Measurements from ENCODE around the gene APP.

The APP gene

DNA sequence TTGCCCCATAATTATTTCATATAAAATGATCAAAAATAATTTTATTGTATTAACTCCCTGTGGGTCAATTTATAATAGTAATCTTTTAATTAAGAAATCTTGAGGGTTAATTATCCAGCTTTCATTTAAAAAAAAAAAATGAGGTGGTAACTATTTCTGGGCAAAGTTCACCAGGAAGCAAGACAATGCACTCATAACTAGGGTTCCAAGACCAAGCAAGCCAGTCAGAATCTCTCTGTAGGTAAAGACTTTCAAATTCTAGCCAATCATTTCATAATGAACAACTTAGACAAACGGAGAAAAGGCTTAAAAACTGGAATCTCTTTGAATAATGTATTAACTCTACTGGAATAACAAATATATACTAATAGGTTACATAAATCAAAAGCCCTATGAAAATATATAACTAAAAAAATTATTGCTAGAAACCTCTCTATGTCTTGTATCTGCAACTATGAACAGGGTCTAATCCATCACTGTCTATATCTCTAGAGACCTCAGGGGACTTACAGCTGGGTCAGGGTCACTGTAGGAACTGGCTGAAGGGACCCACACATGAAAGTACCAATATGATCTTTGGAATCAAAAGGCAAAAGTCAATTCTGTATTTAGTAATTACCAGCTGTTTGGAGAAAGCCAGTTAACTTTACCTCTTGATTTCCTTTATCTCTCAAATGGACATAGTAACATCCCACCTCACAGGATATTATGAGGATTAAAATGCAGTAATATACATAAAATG is 43.3 kb downstream of the APP start:
- no peak for DNase-seq (ENCODE audit: low read depth in 2 of 2)

DNA sequence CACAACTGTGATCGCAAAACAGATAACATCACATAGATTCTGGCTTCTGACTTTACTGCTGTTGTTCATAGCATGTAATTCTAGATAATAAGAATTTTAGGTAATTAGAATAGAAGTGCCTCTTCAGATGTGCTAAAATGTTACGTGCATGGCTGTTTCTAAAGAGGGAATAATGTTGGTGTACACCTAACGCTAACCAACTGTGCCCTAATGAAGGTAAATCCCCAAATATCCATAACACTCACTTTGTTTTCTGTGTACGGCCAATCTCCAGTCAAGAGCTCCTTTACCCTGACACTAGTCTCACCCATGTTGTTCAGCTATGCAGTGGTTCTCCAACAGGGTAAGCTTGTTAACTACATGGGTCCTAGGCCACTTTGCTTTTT is 44.4 kb downstream of the APP start:
- no peak for DNase-seq (ENCODE audit: low read depth in 2 of 2)

DNA sequence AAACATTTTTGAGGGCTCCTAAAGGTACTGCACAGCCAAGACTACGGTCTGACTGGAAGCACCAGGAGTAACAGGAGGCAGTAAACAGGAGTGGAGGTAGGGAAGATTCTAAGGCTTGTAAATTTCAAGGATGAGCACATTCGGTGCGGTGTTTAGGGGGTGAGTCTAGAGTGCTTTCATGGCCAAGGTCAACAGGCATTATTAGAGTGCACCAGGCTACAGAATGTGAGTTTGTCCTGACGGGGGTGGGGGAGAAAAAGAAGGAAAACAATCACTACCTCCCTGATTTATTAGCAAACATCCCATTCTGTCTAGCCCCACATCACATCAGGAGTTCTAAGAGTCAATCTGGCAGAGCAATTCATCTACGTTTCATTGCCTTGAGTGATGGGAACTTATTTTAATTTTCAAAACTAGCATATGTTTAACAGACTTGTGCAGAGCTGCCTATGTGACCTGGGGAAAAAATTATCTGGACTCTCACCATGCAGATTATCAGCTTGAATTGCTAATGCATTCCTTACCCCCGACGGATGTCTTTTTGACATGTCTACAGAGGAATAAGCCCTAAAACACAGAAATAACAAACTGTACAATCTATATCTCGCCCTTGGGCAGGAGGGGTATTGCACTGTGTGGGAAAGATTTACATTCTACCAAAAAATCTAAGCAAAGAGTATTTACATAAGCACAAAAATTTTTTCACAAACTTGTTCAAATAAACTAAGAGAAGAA is 45.0 kb downstream of the APP start:
- no peak for DNase-seq (ENCODE audit: low read depth in 2 of 2)

DNA sequence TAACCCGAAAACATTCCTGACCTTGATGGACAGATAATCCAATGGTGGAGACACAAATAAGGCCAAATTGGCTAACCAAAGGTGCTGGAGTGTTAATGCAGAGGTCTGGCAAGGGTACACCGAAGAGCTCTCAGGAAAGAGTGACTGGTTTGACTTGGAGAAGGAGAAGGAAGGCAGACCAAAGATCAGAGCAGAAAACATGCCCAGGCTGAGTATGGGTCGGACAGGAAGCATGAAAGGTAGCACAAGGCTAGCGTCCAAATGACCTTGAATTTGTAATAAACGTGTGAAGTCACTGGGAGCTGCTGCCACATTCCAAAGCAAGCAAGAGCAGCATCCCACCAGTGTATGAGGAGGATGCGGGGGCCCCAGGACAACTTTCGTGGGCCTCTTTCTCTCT is 45.7 kb downstream of the APP start:
- no peak for DNase-seq (ENCODE audit: low read depth in 2 of 2)

DNA sequence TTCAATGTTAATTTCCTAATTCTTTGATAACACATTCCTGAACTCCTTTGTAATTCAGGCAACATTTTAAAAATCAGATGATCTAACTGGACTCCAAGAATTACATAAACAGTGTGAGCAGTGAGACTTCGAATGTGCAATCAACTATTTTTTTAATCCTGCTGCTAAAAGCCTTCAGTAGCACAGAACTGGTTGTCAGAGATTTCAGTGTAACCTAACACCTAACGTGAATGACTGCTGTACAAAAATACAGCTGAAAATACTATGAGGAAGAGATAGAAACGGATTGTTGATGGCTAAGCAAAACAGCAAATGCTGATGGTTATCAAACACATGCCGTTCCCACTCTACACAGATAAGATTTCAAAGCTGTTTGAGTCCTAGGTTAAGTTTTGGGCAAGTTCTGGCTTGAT is 46.1 kb downstream of the APP start:
- no peak for DNase-seq (ENCODE audit: low read depth in 2 of 2)

DNA sequence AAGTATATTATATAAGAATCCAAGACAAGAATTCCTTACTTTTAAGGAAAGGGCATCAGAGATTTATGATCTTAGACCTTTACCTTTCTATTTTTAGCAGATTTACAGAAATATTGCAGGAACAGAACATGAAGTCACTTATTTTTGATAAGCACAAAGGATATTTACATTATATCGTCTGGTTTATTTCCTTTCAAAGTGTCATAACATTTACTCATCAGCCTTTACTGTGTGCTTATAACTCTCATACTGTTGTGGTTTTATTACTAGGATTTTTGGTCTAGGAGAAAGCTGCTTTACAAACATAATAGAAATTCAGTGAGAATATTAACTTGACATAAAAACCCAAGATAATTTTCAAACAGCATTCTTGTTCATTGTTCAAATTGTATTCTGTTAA is 47.6 kb downstream of the APP start:
- no peak for DNase-seq (ENCODE audit: low read depth in 2 of 2)

DNA sequence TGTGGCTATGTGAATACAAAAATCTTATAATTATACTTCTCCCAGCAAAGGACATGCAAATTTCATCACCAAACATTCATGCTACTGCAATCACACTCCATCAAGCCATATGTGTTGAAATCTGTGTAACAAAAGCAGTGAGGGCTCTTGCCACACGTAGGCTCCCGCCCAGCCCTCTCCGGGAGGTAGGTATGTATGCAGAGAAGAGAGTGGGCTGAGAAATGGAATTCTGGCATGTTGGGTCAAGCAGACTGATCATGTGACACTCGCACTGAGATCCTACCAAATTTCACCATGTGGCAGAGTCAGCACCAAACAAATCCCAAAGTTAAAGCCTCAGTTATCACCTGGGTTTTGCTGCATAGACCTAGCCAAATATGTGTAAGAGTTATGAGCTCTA is 49.7 kb downstream of the APP start:
- DNase-seq (ENCODE audit: low read depth in 2 of 2), result no peak

DNA sequence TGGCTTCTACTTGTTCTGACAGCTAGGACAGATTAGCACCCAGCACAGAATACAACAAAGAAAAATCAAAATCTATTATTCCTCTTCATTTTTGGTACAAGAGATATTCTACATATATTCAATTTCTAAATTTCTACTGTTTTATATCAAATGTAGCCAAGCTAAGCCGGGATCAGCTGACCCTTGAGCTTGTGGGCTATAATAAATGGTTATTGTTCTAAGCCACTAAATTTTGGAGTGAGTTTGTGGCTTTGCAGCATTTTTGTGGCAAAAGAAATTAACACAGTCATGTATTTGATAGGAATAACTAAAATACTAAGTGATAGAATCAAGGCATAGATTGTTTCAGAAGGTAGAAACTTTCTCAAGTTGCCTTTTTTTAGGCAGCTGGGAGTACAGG is 50.7 kb downstream of the APP start:
- DNase-seq (ENCODE audit: low read depth in 2 of 2), result no peak

DNA sequence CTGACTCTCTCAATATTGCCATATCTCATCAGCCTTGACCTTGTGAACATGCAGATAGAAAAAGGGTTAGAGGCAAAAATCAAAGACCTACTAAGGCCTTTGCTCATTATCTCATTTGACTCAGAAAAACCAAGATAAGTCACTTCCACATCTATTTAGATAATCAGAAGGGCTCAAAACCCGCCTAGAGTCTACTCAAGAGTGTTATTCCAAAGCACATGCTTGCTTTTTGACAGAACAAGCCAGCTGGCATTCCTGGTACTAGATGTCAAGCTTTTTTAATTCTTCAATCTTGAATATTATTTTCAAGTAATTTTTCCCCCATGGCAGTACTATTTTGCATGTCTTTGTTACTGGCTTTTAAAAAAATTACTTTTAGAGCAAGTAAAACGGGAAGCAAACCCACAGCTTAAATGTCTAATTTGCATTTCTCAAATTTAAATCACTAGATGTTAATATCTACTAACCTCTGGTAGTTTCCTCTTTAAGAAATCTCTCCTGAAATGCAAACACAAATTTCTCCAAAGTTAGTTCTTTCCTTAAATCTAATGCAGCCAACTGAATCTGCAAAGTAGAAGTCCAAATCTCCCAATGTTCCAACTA is 51.5 kb downstream of the APP start:
- DNase-seq (ENCODE audit: low read depth in 2 of 2), result no peak

DNA sequence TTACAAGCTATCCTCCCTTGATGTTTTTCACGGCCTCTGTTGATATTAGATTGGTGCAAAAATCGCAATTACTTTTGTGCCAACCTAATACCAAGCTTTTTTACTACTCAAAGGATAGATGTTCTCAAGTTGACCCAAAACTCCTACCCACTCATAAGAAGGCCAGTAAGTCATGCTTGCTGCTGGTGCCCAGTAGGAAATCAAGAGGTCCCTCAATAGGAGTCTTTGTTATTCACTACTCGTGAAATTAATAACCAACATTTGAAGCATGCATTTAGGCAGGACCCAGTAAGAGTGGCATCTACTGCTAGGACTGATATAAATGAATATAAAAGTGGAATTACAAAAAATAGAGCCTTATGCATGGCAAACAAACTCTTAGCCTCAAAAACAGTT is 52.6 kb downstream of the APP start:
- no peak for DNase-seq (ENCODE audit: low read depth in 2 of 2)

DNA sequence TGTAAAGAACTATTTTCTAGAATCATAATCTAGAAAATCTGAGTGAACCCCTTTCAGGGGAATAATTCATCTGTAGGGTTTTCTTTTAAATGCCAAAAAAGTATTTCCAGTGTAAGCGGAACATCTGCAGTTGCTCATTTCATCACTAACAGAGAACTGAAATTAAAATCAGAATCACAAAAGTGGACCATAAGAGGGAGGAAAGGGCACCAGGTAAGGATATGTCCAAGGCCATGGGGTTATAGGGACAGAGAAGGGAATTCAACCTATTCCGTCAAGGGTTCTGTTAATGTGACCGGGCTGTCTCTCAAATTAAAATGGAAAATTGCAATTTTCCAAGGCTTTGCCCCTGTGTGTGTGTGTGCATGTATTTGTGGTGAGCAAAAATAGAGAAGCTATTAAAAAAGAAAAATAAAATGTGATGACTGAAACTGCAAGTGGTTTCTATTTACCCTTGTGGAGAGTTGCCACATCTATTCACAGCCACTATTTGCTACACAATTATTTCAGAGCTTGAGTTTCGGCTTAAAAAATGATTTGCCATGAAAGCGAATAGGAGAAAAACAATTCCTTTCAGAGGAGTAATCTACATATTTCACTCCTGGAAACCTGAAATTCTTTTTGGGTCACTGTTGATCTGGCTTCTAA is 53.1 kb downstream of the APP start:
- DNase-seq (ENCODE audit: low read depth in 2 of 2), result no peak

DNA sequence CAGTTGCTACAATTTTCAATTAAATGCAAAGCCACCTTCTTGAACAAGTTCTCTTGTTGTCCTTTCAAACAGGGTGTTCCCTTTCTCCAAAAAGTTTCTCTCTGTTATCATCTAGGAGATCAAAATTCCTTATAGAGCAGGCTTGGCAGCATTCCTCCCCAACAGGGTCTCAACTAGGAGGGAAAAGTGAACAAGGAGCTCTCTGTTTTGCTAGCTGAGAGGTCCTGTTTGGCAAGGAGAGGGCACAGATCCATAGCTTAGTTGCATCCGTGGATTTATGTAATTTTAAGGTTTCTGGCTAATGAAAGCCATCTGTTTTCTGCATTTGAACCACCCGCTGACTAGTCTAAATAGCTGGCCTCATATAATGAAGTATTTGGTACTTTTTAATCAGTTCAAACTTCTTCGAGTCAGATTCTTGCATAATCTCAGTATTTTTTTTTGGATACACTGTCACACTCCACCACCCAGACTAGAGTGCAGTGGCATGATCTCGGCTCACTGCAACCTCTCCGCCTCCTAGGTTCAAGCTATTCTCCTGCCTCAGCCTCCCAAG is 54.0 kb downstream of the APP start:
- no peak for DNase-seq (ENCODE audit: low read depth in 2 of 2)

DNA sequence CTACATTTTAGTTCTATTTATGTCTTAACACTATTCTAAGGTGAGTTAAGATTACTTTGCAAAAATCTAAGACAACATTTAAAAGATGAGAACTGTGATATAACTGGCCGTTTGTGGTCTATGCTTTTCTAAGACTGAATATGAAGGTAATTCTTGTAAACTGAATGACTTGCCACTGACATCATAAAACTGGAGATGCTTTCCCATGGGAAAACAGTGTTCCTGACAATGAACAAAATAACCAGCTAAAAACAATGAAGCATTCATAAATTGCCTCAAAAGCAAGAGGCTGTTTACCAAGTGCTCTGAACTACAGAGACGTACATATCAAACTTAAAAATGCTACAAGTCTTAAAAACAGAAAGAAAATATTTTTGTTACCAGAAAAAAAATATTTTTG is 54.7 kb downstream of the APP start:
- no peak for DNase-seq (ENCODE audit: low read depth in 2 of 2)

DNA sequence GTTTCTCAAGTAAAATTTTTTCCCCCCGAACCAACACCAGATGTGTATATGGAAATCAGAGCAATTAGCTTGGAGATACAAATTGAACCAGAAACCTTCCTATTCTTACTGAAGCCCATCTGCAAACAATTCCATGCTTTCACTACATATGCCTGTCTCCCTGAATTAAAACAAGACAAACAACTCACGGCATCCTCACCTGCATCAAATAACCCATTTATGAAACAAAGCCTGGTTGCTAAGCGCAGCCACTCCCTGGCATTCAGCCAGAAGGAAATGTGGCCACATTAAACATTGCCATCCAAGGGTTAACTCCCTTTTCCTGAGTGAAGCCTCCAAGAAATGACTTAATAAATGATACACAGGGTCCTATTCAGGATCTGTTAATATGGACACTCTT is 55.3 kb downstream of the APP start:
- DNase-seq (ENCODE audit: low read depth in 2 of 2), result no peak

DNA sequence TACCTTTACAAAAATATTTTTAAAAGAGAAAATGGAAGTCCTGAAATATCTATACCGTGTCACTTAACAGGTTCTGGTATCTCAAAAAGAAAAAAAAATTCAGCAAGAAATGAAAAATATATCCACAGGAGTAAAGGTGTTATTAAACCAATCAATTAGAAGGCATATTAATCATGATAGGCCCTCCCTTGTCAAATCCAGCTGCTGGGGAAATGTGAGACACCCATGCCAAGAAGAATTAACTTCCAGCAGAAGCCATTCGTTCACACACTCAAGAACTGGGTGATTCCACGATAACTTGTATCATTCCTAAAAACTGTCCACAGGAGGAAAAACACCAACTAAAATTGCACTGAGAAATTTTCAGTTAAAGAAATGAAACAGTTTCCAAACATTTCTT is 57.6 kb downstream of the APP start:
- DNase-seq (ENCODE audit: low read depth in 2 of 2), result no peak

DNA sequence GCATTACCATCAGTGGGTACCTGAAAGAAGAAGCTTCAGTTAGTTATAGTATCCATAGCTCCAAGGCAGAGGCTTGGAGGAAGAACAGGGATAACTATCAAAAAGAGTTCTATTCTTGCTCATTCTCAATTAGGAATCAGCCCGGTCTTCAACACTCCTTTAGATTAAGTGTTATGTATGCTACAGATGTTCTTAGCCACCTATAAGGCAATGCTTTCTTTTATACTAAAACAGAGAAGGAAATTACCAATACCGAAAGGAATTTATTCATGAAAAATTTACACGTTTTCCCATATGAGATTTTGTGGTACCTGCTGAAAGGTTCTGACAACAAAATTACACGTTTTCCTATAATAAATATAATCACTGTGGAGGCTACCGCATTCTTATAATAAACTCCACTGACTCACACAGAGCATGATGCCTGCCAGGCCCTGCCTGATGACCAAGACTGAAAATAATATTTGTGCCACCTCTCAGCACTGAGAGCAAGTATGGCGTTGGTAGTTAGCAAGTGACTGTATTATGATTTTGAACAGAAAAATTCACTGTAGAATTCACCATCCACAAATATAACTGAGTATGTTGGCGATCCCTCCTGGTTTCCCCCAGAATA is 58.3 kb downstream of the APP start:
- DNase-seq (ENCODE audit: low read depth in 2 of 2), result no peak

DNA sequence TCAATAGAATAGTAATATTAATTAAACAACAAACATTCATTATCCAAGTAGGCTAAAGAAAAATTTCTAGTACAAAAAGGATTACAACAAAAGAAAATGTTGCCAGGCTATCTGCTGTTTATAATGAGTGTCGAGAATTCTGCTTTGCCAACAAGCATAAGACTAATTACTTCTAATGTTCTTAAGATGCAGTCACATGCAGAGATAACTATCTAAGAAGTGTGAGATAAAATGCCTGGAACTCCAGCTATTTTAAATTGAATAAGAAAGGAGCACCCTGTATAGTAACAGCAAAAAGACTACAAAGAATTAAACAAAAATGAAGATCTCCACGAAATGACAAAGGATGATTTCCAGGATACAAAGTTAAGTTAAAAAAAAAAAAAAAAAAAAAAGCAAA is 59.9 kb downstream of the APP start:
- no peak for DNase-seq (ENCODE audit: low read depth in 2 of 2)

DNA sequence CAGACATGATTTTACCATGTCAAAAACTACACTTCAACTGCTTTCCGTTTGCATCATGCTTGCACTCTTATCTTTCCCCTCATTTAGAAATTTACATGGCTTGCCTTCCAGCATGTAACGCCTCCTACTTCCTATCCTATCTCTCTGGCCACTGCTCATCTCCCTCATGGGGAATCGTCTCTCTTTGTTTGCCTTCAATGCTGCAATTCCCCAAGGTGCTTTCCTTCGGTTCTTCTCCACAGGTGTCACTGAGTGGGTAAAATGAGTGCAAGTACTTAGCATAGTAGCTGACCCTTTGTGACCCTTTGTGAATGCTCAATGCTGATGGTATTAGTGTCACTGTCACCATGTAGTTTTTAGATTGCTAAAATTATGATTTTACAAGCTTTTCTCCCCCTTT is 63.1 kb downstream of the APP start:
- no peak for DNase-seq (ENCODE audit: low read depth in 2 of 2)

DNA sequence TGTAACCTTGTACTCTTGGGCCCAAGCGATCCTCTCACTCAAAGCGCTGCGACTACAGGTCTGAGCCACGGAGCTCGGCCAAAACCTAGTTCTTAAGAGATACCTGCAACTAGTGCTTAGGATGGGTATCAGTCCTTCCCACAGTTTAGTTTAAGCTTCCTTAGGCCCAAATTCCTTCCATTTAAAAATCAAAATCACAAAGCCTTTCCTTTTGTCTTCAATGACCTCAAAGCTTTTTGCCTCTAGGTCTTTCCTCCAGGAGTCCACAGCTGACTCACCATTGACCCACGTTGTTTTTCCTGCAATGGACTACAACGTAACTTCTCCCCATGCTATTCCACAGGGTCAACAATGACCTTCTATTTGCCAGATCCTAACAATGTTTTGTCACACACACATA is 64.0 kb downstream of the APP start:
- no peak for DNase-seq (ENCODE audit: low read depth in 2 of 2)

DNA sequence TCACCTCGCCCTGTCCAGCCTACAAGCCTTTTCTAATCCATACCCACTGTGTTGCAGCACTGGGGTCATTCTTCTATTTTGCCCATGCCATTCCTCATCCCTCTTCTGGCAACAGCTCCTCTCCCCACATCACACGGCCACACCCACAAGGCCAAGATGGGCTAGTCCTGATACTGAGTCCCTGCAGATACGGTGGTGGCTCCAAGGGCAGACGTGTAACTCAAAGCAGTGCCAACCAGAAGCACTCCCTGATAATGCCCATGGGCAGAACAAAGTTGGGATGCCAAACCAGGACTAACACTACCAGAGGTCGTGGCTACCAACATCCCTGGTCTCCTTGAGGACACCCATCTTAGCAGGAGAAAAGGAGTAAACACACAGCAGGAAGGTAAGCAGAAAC is 64.8 kb downstream of the APP start:
- DNase-seq (ENCODE audit: low read depth in 2 of 2), result no peak

DNA sequence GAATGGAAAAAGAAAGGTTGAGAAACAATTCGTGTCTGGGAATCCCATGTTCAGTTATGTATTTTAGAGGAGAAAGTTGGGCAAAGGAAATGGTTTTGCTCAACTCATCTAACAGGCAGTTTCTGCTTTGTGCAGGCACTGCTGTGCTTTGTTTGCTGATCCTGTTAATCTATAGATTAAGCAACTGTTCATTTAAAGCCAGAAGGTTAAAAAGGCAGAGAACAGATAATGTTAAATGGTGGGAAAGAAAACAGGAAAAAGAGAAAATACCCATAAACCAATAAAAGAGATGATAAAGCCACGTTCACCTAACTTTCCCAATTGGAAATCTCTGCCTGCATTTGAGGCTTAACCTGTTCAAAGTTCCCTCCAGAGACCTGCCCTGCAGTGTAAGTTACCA is 70.0 kb downstream of the APP start:
- no peak for DNase-seq (ENCODE audit: low read depth in 2 of 2)

DNA sequence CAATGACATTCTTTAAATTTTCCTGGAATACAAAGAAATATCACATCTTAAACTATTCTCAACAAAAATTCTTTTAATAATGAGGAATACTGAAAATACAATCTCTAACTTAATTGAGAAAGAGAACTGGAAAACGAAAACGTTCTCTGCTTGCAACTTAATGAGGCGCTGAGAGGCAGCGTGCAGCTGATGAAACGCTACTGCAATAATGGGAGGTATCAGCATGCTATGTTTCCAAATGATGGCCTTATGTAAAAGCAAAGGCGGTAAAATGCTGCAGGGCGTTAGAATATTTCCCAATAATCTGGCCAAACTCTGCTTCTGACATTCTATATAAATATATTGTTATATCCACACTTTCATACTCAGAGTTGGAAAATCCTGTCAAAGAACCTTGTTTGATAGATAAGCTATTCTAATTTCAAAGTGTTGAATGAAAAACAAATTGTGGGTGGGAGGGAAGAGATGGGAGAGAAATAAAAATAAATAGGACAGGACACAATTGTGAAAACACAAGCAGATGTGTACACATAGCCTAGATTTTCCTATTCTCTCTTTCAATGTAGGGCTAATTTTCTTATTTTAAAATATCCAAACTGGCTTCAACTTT is 70.9 kb downstream of the APP start:
- no peak for DNase-seq (ENCODE audit: low read depth in 2 of 2)

Data from stimulated activated CD8-positive, alpha-beta memory T cell treated with anti-CD3 and anti-CD28 coated beads, Interleukin-2, amount 100 ng/mL, for 1 hour (primary cell).